EL (cell line): Measurements from ENCODE around the gene SIGLEC10.
"Not testable (repeated sequence)": the region's sequence is repeated elsewhere in the genome, so short reads cannot be mapped to it uniquely, and the experiment has no call there.

Experiments used
- DNase-seq: peaks from one replicate; pipeline ENCODE4 v3.0.0-alpha.2; 2016

Gene SIGLEC10

GRCh38 chr19:51434456-51434855 lies 17.0 kb upstream of the SIGLEC10 start:
- no peak for DNase-seq

GRCh38 chr19:51433043-51433442 lies 15.6 kb upstream of the SIGLEC10 start:
- no peak for DNase-seq

GRCh38 chr19:51431124-51431523 lies 13.7 kb upstream of the SIGLEC10 start:
- DNase-seq, result no peak

GRCh38 chr19:51430221-51430620 lies 12.8 kb upstream of the SIGLEC10 start:
- no peak for DNase-seq

GRCh38 chr19:51427201-51427600 lies 9.8 kb upstream of the SIGLEC10 start:
- DNase-seq, result no peak

GRCh38 chr19:51422053-51422448 lies 4.6 kb upstream of the SIGLEC10 start:
- peak; percentile 72 for DNase-seq

GRCh38 chr19:51421229-51422052 lies 4.0 kb upstream of the SIGLEC10 start:
- no peak for DNase-seq

GRCh38 chr19:51420511-51420910 lies 3.1 kb upstream of the SIGLEC10 start:
- DNase-seq, result not testable (repeated sequence)

- no peak for DNase-seq
These were observed 1.3 kb upstream of the SIGLEC10 start for GRCh38 chr19:51418707-51419106.

GRCh38 chr19:51417810-51418157 lies 342 bp upstream of the SIGLEC10 start:
- DNase-seq, result no peak

GRCh38 chr19:51416422-51416821 lies 1.0 kb downstream of the SIGLEC10 start:
- not testable (repeated sequence) for DNase-seq

GRCh38 chr19:51415187-51415586 lies 2.3 kb downstream of the SIGLEC10 start:
- DNase-seq, result no peak

GRCh38 chr19:51410950-51411748 lies 6.3 kb downstream of the SIGLEC10 start:
- no peak for DNase-seq

GRCh38 chr19:51407511-51408131 lies 9.8 kb downstream of the SIGLEC10 start:
- DNase-seq, result peak; percentile 37

- no peak for DNase-seq
These were observed 15.3 kb downstream of the SIGLEC10 start for GRCh38 chr19:51402117-51402516.

GRCh38 chr19:51399936-51400335 lies 17.5 kb downstream of the SIGLEC10 start:
- not testable (repeated sequence) for DNase-seq

- no peak for DNase-seq
These were observed 18.2 kb downstream of the SIGLEC10 start for GRCh38 chr19:51399231-51399630.

GRCh38 chr19:51398096-51398704 lies 19.2 kb downstream of the SIGLEC10 start:
- peak; percentile 31 for DNase-seq

GRCh38 chr19:51397453-51397852 lies 20.0 kb downstream of the SIGLEC10 start:
- not testable (repeated sequence) for DNase-seq

GRCh38 chr19:51396175-51396574 lies 21.3 kb downstream of the SIGLEC10 start:
- DNase-seq, result no peak

- DNase-seq, result peak; percentile 100
These were observed 23.2 kb downstream of the SIGLEC10 start for GRCh38 chr19:51394050-51394836.

GRCh38 chr19:51392701-51393100 lies 24.7 kb downstream of the SIGLEC10 start:
- no peak for DNase-seq
